Stomach smooth muscle (tissue), 2 donors: ENCODE measurements around the gene GGT5.

Experiments used
- H3K27ac ChIP-seq: one replicate; pipeline ENCODE4 v1.7.0; 2013; ENCODE audit warnings: mild to moderate bottlenecking, low read length, inconsistent platforms
- H3K27me3 ChIP-seq, 2 donors: one replicate each; pipeline ENCODE4 v1.7.0; 2013; ENCODE audit warnings: low read length in 2 of 2; ENCODE audit not compliant: insufficient read depth in 2 of 2, control insufficient read depth in 1 of 2
- H3K36me3 ChIP-seq, 2 donors: one replicate each; pipeline ENCODE4 v1.7.0; 2013; ENCODE audit warnings: low read length in 2 of 2; ENCODE audit not compliant: control insufficient read depth in 2 of 2, insufficient read depth in 2 of 2
- H3K4me1 ChIP-seq: one replicate; pipeline ENCODE4 v1.7.0; 2013; ENCODE audit warnings: low read length; ENCODE audit not compliant: control insufficient read depth, insufficient read depth
- H3K4me3 ChIP-seq, 2 donors: one replicate each; pipeline ENCODE4 v1.7.0; 2013; ENCODE audit warnings: low read length in 2 of 2
- H3K9ac ChIP-seq, 2 donors: one replicate each; pipeline ENCODE4 v1.7.0; 2013; ENCODE audit warnings: low read length in 2 of 2, mild to moderate bottlenecking in 1 of 2
- H3K9me3 ChIP-seq, 2 donors: one replicate each; pipeline ENCODE4 v1.7.0; 2013; ENCODE audit warnings: low read length in 2 of 2; ENCODE audit not compliant: control insufficient read depth in 2 of 2
- donor health status: healthy.
- donor health status: Pancreatic carcinoma.

The GGT5 gene

DNA sequence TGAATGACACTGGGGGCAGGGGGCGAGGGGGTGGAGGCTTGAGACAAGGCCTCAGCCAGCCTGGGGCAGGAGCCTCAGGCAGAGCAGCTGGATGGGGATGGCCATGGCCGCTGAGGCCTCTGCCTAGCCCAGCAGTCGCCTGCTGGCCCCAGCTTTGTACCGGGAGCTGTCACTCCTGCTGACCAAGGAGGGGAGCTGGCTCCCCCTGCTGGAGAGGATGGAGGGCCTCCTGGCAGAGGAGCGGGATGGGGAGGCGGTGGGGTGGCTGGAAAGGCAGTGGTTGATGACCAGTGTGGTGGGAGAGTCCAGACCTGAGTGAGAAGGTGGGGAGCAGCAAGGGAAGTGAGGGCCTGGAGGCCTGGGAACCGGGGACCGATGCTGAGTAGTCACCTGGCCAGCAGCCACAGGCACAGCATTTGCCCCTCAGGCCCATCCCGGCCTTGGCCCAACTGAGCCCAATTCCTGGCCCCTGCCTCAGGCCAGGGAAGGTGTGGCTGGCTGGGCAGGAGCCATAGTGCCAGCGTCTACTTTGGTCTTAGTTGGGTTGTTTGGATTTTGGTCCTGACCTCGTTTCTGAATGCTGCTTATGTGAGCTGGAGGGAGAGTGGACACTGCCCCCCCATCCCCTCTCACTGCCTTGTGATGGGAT, 69.6 kb downstream of the GGT5 start:
- peak overlapping the region; percentile 42 to 78 for H3K9ac ChIP-seq
- H3K27ac ChIP-seq: peak overlapping the region; percentile 87

GRCh38 chr22:24171822-24172221, 73.1 kb downstream of the GGT5 start:
- Histone ChIP-seq H3K4me3 (no peak overlapping the region), H3K4me1 (peaks cover 43% of the 10 kb centered on the region), H3K9ac (no peak overlapping the region), H3K27me3 (no peaks in the 10 kb centered on the region), H3K27ac (peak overlapping the region; percentile 46), H3K9me3 (no peaks in the 10 kb centered on the region), H3K36me3 (peaks cover 34 to 52% of the 10 kb centered on the region in 2 donors)

More for the DNA sequence above, 69.6 kb downstream of the GGT5 start:
- H3K4me3 ChIP-seq: peak overlapping the region in 1 of 2 donors; percentile 3
- peaks cover 27 to 34% of the 10 kb centered on the region in 2 donors for H3K36me3 ChIP-seq
- H3K4me1 ChIP-seq: peaks cover 39% of the 10 kb centered on the region
- no peaks in the 10 kb centered on the region for H3K27me3 ChIP-seq
- H3K9me3 ChIP-seq: no peaks in the 10 kb centered on the region

DNA sequence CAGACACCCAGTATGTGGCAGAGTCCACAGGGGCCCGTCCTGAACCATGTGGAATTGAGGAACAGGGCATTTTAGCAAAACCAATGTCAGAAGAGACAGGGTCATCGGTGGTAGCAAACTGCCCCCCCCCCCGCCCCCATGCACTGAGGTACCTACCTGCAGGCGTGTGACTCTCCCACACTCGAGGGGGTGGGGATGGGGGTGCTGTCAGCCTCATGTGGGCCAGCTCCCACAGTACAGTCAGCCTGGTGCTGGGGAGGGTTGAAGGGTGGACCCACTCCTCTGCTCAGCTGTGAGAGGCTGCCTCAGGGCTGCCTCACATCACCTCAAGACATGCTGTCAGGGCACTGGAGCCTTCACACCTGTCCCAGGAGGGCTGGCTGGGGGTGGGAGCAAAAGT, 74.2 kb downstream of the GGT5 start:
- Histone ChIP-seq H3K36me3 (peaks cover 37 to 64% of the 10 kb centered on the region in 2 donors), H3K27ac (peak overlapping the region; percentile 66)

DNA sequence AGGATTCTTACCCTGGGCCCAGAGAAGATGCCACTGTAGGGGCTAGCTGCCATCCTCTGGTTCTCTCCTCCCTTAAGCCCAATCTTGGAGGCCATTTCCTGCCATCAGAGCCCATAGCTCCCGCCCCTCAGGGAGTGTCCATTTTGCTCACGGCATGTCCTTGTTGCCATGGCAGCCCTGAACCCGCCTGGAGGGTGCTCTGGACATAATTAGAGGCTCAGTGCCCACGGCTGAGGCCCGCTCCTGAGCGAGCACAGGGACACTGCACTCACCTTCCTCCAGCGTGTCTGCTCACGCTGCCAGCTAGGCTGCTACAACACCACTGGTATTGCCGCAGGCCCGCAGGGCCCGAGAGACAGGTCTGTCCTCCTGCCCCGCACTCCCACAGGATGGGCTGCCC, 74.7 kb downstream of the GGT5 start:
- no peaks in the 10 kb centered on the region for H3K27me3 ChIP-seq
- H3K27ac ChIP-seq: peak overlapping the region; percentile 66
- H3K9me3 ChIP-seq: no peaks in the 10 kb centered on the region
- H3K36me3 ChIP-seq: peaks cover 37 to 68% of the 10 kb centered on the region in 2 donors
- no peak overlapping the region for H3K4me3 ChIP-seq
- no peak overlapping the region for H3K9ac ChIP-seq
- peaks cover 29% of the 10 kb centered on the region for H3K4me1 ChIP-seq

More for the DNA sequence above, 74.2 kb downstream of the GGT5 start:
- no peak overlapping the region for H3K9ac ChIP-seq
- no peaks in the 10 kb centered on the region for H3K27me3 ChIP-seq
- peaks cover 31% of the 10 kb centered on the region for H3K4me1 ChIP-seq
- H3K4me3 ChIP-seq: no peak overlapping the region
- no peaks in the 10 kb centered on the region for H3K9me3 ChIP-seq
